PFSK-1 (cell line): ENCODE data around the gene AMPD3.

Source experiments
- FOXP2 ChIP-seq: optimal IDR thresholded peaks from 2 replicates; pipeline ENCODE3; 2011; ENCODE audit warnings: borderline replicate concordance, control low read depth, inconsistent platforms; ENCODE audit not compliant: insufficient read depth; ENCODE audit errors: extremely low read length, extremely low read depth
- POLR2AphosphoS5 ChIP-seq: IDR thresholded peaks from 2 replicates; pipeline ENCODE4 v1.6.1; 2012; ENCODE audit warnings: low read depth, mild to moderate bottlenecking, control low read depth, low read length, moderate library complexity
- REST ChIP-seq, 2 experiments: IDR thresholded peaks; 2 replicates each; pipeline versions ENCODE4 v1.6.1 to v1.8.0; 2011 to 2012; ENCODE audit warnings: low read depth in 2 of 2, low read length in 2 of 2, control low read depth in 1 of 2, inconsistent platforms in 1 of 2, mild to moderate bottlenecking in 1 of 2, moderate library complexity in 1 of 2; ENCODE audit not compliant: insufficient read depth in 1 of 2
- SIN3A ChIP-seq: IDR thresholded peaks from 2 replicates; pipeline ENCODE4 v1.6.1; 2012; ENCODE audit warnings: mild to moderate bottlenecking, low read length, moderate library complexity, borderline replicate concordance; ENCODE audit not compliant: insufficient read depth
- TAF1 ChIP-seq: IDR thresholded peaks from 2 replicates; pipeline ENCODE4 v1.6.1; 2012; ENCODE audit warnings: low read length, control low read depth, borderline replicate concordance; ENCODE audit not compliant: insufficient read depth

The AMPD3 gene

DNA sequence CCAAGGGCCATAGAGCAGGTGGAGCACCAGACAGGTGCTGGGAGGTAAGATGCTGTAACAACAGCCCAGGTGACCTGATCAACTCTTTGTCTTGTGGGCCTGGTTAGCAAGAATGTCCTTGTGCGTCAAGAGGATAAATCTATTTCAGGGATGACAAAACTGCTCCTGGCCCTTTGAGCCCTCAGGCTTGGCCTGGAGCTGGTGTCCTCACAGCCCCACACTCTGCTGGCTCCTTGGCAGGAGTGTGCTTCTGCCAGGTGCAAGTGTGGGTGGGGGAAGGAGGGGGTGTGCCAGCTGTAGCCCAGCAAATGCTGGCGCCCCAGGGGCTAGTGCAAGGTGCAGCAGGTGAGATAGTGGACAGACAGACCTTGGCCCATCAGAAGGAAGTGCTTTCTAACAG, 19.5 kb downstream of the AMPD3 start:
- TF ChIP-seq REST (IDR thresholded peaks at IDR 0.05; ENCODE audit: insufficient read depth in 1 of 2, low read depth in 2 of 2, low read length in 2 of 2) (no peak), POLR2AphosphoS5 (no peak), TAF1 (no peak), SIN3A (no peak), FOXP2 (no peak)

GRCh38 chr11:10476342-10476741, 21.3 kb downstream of the AMPD3 start:
- no peak for TF ChIP-seq SIN3A
- TF ChIP-seq TAF1, result no peak
- TF ChIP-seq POLR2AphosphoS5, result no peak
- TF ChIP-seq FOXP2, result no peak

GRCh38 chr11:10476927-10477689, 22.0 kb downstream of the AMPD3 start:
- TF ChIP-seq REST (IDR thresholded peaks at IDR 0.05; ENCODE audit: insufficient read depth in 1 of 2, low read depth in 2 of 2, low read length in 2 of 2) (no peak), SIN3A (no peak), FOXP2 (no peak), TAF1 (no peak), POLR2AphosphoS5 (no peak)

GRCh38 chr11:10477690-10478046, 22.6 kb downstream of the AMPD3 start:
- no peak for TF ChIP-seq FOXP2
- TF ChIP-seq POLR2AphosphoS5, result no peak
- TF ChIP-seq SIN3A, result no peak
- TF ChIP-seq REST (IDR thresholded peaks at IDR 0.05; ENCODE audit: insufficient read depth in 1 of 2, low read depth in 2 of 2, low read length in 2 of 2), result no peak
- TF ChIP-seq TAF1, result no peak

GRCh38 chr11:10478066-10478465, 23.0 kb downstream of the AMPD3 start:
- no peak for TF ChIP-seq REST (IDR thresholded peaks at IDR 0.05; ENCODE audit: insufficient read depth in 1 of 2, low read depth in 2 of 2, low read length in 2 of 2)
